Measurements from ENCODE around the gene CAND1. TPM values are rescaled to one million over a fixed set of nuclear protein-coding genes. Genes with fewer than 3 reads are reported as not detected.

CAND1 gene
- total and polyA plus RNA-seq, 4 donors: 25.4 to 66.1 (median 45.7) TPM

GRCh38 chr12:67318786-67319185, 49.6 kb downstream of the CAND1 start:
- H3K27me3 ChIP-seq (ENCODE audit: control insufficient read depth in 4 of 4, insufficient read depth in 4 of 4, low read length in 3 of 4): no peaks in the 10 kb centered on the region
- H3K36me3 ChIP-seq (ENCODE audit: control insufficient read depth in 4 of 4, insufficient read depth in 3 of 4, low read depth in 1 of 4, low read length in 3 of 4): peaks cover 0 to 9% (median 8%) of the 10 kb centered on the region in 4 donors
- no peak overlapping the region for H3K4me3 ChIP-seq (ENCODE audit: low read depth in 1 of 3, low read length in 3 of 3)
- no peak overlapping the region for H3K9ac ChIP-seq (ENCODE audit: low read depth in 1 of 2, low read length in 2 of 2)
- 92% methylated on average over 3 of the region's 3 CpGs for WGBS
- peaks cover 0 to 2% (median 0%) of the 10 kb centered on the region in 4 donors for H3K9me3 ChIP-seq (ENCODE audit: control insufficient read depth in 4 of 4, low read length in 3 of 4)
- no peak for DNase-seq (ENCODE audit: low spot score)
- H3K4me1 ChIP-seq (ENCODE audit: control insufficient read depth in 4 of 4, insufficient read depth in 4 of 4, low read length in 3 of 4): no peaks in the 10 kb centered on the region
- no peak overlapping the region for H3K27ac ChIP-seq (ENCODE audit: low read depth in 1 of 2, low read length in 2 of 2)
- TF ChIP-seq YY1 (IDR thresholded peaks at IDR 0.05): no peak
- TF ChIP-seq TAF1 (conservative IDR thresholded peaks at IDR 0.05): no peak
- no peak for TF ChIP-seq RXRA (IDR thresholded peaks at IDR 0.05)
- no peak for TF ChIP-seq JUND (IDR thresholded peaks at IDR 0.05)
- TF ChIP-seq, protein P1, sequence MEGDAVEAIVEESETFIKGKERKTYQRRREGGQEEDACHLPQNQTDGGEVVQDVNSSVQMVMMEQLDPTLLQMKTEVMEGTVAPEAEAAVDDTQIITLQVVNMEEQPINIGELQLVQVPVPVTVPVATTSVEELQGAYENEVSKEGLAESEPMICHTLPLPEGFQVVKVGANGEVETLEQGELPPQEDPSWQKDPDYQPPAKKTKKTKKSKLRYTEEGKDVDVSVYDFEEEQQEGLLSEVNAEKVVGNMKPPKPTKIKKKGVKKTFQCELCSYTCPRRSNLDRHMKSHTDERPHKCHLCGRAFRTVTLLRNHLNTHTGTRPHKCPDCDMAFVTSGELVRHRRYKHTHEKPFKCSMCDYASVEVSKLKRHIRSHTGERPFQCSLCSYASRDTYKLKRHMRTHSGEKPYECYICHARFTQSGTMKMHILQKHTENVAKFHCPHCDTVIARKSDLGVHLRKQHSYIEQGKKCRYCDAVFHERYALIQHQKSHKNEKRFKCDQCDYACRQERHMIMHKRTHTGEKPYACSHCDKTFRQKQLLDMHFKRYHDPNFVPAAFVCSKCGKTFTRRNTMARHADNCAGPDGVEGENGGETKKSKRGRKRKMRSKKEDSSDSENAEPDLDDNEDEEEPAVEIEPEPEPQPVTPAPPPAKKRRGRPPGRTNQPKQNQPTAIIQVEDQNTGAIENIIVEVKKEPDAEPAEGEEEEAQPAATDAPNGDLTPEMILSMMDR (IDR thresholded peaks at IDR 0.05; ENCODE audit: low read depth, low read length, missing input control): no peak
- TF ChIP-seq EGR1 (IDR thresholded peaks at IDR 0.05; ENCODE audit: low read depth in 2 of 2): no peak
- TF ChIP-seq, protein P2, sequence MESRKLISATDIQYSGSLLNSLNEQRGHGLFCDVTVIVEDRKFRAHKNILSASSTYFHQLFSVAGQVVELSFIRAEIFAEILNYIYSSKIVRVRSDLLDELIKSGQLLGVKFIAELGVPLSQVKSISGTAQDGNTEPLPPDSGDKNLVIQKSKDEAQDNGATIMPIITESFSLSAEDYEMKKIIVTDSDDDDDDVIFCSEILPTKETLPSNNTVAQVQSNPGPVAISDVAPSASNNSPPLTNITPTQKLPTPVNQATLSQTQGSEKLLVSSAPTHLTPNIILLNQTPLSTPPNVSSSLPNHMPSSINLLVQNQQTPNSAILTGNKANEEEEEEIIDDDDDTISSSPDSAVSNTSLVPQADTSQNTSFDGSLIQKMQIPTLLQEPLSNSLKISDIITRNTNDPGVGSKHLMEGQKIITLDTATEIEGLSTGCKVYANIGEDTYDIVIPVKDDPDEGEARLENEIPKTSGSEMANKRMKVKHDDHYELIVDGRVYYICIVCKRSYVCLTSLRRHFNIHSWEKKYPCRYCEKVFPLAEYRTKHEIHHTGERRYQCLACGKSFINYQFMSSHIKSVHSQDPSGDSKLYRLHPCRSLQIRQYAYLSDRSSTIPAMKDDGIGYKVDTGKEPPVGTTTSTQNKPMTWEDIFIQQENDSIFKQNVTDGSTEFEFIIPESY (IDR thresholded peaks at IDR 0.05): no peak
- TF ChIP-seq SP1 (IDR thresholded peaks at IDR 0.05): no peak
- no peak for TF ChIP-seq ATF3 (IDR thresholded peaks at IDR 0.05)
- TF ChIP-seq GABPA (IDR thresholded peaks at IDR 0.05 in 1 of 2, conservative IDR thresholded peaks at IDR 0.05 in 1 of 2): no peak
- no peak for TF ChIP-seq FOXA1 (IDR thresholded peaks at IDR 0.05)
- no peak for TF ChIP-seq FOXA2 (IDR thresholded peaks at IDR 0.05)
- TF ChIP-seq HNF4G (IDR thresholded peaks at IDR 0.05): no peak
- TF ChIP-seq MAX (IDR thresholded peaks at IDR 0.05): no peak
- no peak for TF ChIP-seq NR2F2 (IDR thresholded peaks at IDR 0.05)
- TF ChIP-seq HNF4A (conservative IDR thresholded peaks at IDR 0.05): no peak
- no peak for TF ChIP-seq RAD21 (IDR thresholded peaks at IDR 0.05)
- no peak for TF ChIP-seq REST (IDR thresholded peaks at IDR 0.05)
